IPS-11a (cell line): Measurements from ENCODE around the gene EPB41L2.

ENCODE experiments used
- H3K4me3 ChIP-seq: one replicate; pipeline ENCODE4 v1.5.1; 2013; ENCODE audit warnings: low read depth, low read length, control low read depth

The EPB41L2 gene

GRCh38 chr6:130882370-130882769 is 180.7 kb downstream of the EPB41L2 start:
- no peak overlapping the region for H3K4me3 ChIP-seq

- no peak overlapping the region for H3K4me3 ChIP-seq
Observed at GRCh38 chr6:130879826-130880225, 183.2 kb downstream of the EPB41L2 start.

- H3K4me3 ChIP-seq = no peak overlapping the region
Observed at GRCh38 chr6:130873746-130874145, 189.3 kb downstream of the EPB41L2 start.

- H3K4me3 ChIP-seq = no peak overlapping the region
Observed at GRCh38 chr6:130872250-130873095, 190.6 kb downstream of the EPB41L2 start.

- no peak overlapping the region for H3K4me3 ChIP-seq
Observed at GRCh38 chr6:130870179-130870880, 192.7 kb downstream of the EPB41L2 start.

GRCh38 chr6:130869681-130870080 is 193.4 kb downstream of the EPB41L2 start:
- no peak overlapping the region for H3K4me3 ChIP-seq

GRCh38 chr6:130865793-130866192 is 197.3 kb downstream of the EPB41L2 start:
- no peak overlapping the region for H3K4me3 ChIP-seq

GRCh38 chr6:130864344-130864743 is 198.7 kb downstream of the EPB41L2 start:
- no peak overlapping the region for H3K4me3 ChIP-seq

GRCh38 chr6:130863415-130864230 is 199.4 kb downstream of the EPB41L2 start:
- H3K4me3 ChIP-seq = no peak overlapping the region

GRCh38 chr6:130862370-130862769 is 200.7 kb downstream of the EPB41L2 start:
- H3K4me3 ChIP-seq = no peak overlapping the region

- no peak overlapping the region for H3K4me3 ChIP-seq
Observed at GRCh38 chr6:130859161-130859867, 203.7 kb downstream of the EPB41L2 start.

GRCh38 chr6:130858498-130859160 is 204.4 kb downstream of the EPB41L2 start:
- no peak overlapping the region for H3K4me3 ChIP-seq

- H3K4me3 ChIP-seq = no peak overlapping the region
Observed at GRCh38 chr6:130858054-130858453, 205.0 kb downstream of the EPB41L2 start.

- H3K4me3 ChIP-seq = no peak overlapping the region
Observed at GRCh38 chr6:130853555-130854183, 209.4 kb downstream of the EPB41L2 start.

- no peak overlapping the region for H3K4me3 ChIP-seq
Observed at GRCh38 chr6:130852844-130853554, 210.0 kb downstream of the EPB41L2 start.

- H3K4me3 ChIP-seq = no peak overlapping the region
Observed at GRCh38 chr6:130851026-130851425, 212.0 kb downstream of the EPB41L2 start.

GRCh38 chr6:130849594-130849993 is 213.5 kb downstream of the EPB41L2 start:
- no peak overlapping the region for H3K4me3 ChIP-seq

- H3K4me3 ChIP-seq = no peak overlapping the region
Observed at GRCh38 chr6:130848945-130849344, 214.1 kb downstream of the EPB41L2 start.
